ENCODE results near the gene C1QTNF9B. TPM values are rescaled to one million over a fixed set of nuclear protein-coding genes. Genes with fewer than 3 reads are reported as not detected.
"Not testable (repeated sequence)": the region's sequence is repeated elsewhere in the genome, so short reads cannot be mapped to it uniquely, and the experiment has no call there.

Gene C1QTNF9B
- polyA plus RNA-seq, 2 of the 4 experiments (the other 2 are of a cell fraction) = not detected

DNA sequence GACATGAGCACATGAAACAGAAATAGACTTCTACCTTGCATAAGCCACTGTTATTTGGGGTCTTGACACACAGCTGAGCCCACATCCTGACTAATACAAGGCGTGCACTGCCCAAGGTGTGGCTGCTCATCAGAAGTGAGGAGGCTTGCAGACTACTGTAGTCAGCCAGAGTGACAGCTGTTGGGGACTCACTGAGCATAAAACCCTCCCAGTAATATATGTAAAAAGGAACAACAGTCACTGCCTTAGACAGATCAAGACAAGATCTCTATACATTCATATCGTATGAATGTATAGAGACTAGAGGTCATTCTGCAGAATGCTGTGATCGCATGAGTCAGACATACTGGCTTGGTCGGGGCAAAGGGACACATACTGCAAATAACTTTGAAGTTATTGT lies 4.1 kb upstream of the C1QTNF9B start:
- no peak overlapping the region for H3K4me3 ChIP-seq
- ChIA-PET CTCF (no interaction called here), POLR2A (no interaction called here)
- H3K9me3 ChIP-seq = no peaks in the 10 kb centered on the region
- H3K27ac ChIP-seq = no peak overlapping the region
- no peaks in the 10 kb centered on the region for H3K4me1 ChIP-seq
- WGBS (ENCODE audit: missing lambda C conversion rate) = 41% methylated on average over 4 of the region's 4 CpGs
- no peak overlapping the region for H3K4me2 ChIP-seq
- DNase-seq (ENCODE audit: low read depth in 1 of 2, low spot score in 1 of 2) = no peak
- TF ChIP-seq PHF8 (IDR thresholded peaks at IDR 0.05; ENCODE audit: borderline replicate concordance, low read depth) = no peak
- TF ChIP-seq MYC (IDR thresholded peaks at IDR 0.05; ENCODE audit: borderline replicate concordance, low read length) = no peak
- TF ChIP-seq, protein P1, sequence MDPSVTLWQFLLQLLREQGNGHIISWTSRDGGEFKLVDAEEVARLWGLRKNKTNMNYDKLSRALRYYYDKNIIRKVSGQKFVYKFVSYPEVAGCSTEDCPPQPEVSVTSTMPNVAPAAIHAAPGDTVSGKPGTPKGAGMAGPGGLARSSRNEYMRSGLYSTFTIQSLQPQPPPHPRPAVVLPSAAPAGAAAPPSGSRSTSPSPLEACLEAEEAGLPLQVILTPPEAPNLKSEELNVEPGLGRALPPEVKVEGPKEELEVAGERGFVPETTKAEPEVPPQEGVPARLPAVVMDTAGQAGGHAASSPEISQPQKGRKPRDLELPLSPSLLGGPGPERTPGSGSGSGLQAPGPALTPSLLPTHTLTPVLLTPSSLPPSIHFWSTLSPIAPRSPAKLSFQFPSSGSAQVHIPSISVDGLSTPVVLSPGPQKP (IDR thresholded peaks at IDR 0.05; ENCODE audit: low read depth, low read length) = no peak
- no peak for TF ChIP-seq TP53 (CRISPR knock-in tag; IDR thresholded peaks at IDR 0.05)
- no peak for ATAC-seq
- FAIRE-seq = no peak

DNA sequence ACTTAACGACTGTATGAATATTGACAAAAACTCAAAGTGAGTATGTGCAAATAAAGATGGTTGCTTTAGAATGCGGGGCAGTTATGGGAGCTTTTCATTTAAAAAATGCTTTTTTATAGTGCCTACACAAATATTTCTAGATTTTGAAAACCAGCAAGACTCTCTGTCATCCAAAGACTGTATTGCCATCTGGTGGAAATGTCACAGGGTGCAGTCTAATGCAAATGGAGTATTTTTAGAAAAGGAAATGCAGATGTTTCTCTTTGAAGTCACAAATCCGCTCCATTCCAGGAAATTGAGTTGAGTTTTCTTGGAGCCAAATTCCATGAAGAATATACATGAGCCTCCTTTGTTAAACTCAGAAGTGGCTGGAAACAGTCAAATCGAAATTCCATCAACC lies 2.3 kb upstream of the C1QTNF9B start:
- DNase-seq (ENCODE audit: low read depth in 1 of 2, low spot score in 1 of 2) (peak in 1 of 2 experiments; percentile 4), ATAC-seq (peak in 1 of 2 experiments; percentile 48; a peak in 1 of 6 replicates), FAIRE-seq (no peak)
- Histone ChIP-seq H3K27ac (no peak overlapping the region), H3K9me3 (no peaks in the 10 kb centered on the region), H3K4me3 (no peak overlapping the region), H3K4me2 (no peak overlapping the region), H3K4me1 (no peaks in the 10 kb centered on the region)
- ChIA-PET POLR2A (no interaction called here), CTCF (interaction anchor here (0.6 to 2.4 kb wide), 7 partner anchors 10 to 467 kb away, joined by 3 to 10 read pairs (median 5); partner anchors contain the start of genes MIPEP and SACS)
- 23% methylated on average over 4 of the region's 4 CpGs for WGBS (ENCODE audit: missing lambda C conversion rate)
- no peak for TF ChIP-seq KDM1A (IDR thresholded peaks at IDR 0.05; ENCODE audit: low read depth)
- no peak for TF ChIP-seq RNF2 (IDR thresholded peaks at IDR 0.05; ENCODE audit: borderline replicate concordance, low read depth)
- TF ChIP-seq PHF8 (IDR thresholded peaks at IDR 0.05; ENCODE audit: borderline replicate concordance, low read depth) = no peak
- no peak for TF ChIP-seq POLR2A (IDR thresholded peaks at IDR 0.05; ENCODE audit: low read length)
- TF ChIP-seq, protein P2, sequence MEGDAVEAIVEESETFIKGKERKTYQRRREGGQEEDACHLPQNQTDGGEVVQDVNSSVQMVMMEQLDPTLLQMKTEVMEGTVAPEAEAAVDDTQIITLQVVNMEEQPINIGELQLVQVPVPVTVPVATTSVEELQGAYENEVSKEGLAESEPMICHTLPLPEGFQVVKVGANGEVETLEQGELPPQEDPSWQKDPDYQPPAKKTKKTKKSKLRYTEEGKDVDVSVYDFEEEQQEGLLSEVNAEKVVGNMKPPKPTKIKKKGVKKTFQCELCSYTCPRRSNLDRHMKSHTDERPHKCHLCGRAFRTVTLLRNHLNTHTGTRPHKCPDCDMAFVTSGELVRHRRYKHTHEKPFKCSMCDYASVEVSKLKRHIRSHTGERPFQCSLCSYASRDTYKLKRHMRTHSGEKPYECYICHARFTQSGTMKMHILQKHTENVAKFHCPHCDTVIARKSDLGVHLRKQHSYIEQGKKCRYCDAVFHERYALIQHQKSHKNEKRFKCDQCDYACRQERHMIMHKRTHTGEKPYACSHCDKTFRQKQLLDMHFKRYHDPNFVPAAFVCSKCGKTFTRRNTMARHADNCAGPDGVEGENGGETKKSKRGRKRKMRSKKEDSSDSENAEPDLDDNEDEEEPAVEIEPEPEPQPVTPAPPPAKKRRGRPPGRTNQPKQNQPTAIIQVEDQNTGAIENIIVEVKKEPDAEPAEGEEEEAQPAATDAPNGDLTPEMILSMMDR (IDR thresholded peaks at IDR 0.05) = peak; percentile 43
- TF ChIP-seq RAD21 (conservative IDR thresholded peaks at IDR 0.05 in 1 of 2, IDR thresholded peaks at IDR 0.05 in 1 of 2) = peak; percentile 40 to 42; a peak in 3 of 5 replicates
- no peak for TF ChIP-seq HOXB13 (CRISPR knock-in tag; IDR thresholded peaks at IDR 0.05; ENCODE audit: low read depth)
- TF ChIP-seq, protein P3, sequence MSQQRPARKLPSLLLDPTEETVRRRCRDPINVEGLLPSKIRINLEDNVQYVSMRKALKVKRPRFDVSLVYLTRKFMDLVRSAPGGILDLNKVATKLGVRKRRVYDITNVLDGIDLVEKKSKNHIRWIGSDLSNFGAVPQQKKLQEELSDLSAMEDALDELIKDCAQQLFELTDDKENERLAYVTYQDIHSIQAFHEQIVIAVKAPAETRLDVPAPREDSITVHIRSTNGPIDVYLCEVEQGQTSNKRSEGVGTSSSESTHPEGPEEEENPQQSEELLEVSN (IDR thresholded peaks at IDR 0.05; ENCODE audit: borderline replicate concordance, low read depth) = no peak
- no peak for TF ChIP-seq ZFP36 (IDR thresholded peaks at IDR 0.05; ENCODE audit: borderline replicate concordance, partially characterized antibody)
- TF ChIP-seq SMC3 (IDR thresholded peaks at IDR 0.05) = peak; percentile 30; the same call in 2 of the 3 replicates
- TF ChIP-seq CHD2 (IDR thresholded peaks at IDR 0.05; ENCODE audit: low read length, partially characterized antibody) = no peak
- TF ChIP-seq RARB (CRISPR knock-in tag; IDR thresholded peaks at IDR 0.05) = no peak
- no peak for TF ChIP-seq ZNF302 (CRISPR knock-in tag; IDR thresholded peaks at IDR 0.05)
- TF ChIP-seq, protein P4, sequence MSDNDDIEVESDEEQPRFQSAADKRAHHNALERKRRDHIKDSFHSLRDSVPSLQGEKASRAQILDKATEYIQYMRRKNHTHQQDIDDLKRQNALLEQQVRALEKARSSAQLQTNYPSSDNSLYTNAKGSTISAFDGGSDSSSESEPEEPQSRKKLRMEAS (IDR thresholded peaks at IDR 0.05) = no peak
- TF ChIP-seq HEYL (CRISPR knock-in tag; IDR thresholded peaks at IDR 0.05) = no peak

DNA sequence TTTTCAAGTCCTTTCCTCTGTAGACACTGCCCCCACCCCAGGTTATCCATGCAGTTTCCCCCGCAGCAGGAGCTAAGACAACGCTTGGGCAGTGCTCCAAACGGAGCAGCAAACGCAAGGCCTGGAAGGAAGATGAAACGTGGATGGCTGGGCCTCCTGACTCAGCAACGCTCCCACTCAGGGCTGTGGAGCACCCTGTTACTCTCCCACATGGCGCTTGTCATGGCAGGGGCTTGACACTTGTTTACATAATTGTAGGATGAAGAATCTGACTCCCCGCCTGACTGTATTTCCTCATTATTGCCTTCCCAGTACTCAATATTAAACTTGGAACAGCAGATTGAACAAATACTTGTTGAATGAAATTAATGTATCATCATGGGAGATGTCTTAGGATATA lies 799 bp upstream of the C1QTNF9B start:
- H3K4me3 ChIP-seq = no peak overlapping the region
- FAIRE-seq = no peak
- H3K4me2 ChIP-seq = no peak overlapping the region
- no peaks in the 10 kb centered on the region for H3K4me1 ChIP-seq
- no peak for ATAC-seq
- CTCF ChIA-PET = interaction anchor here (0.6 to 2.4 kb wide), 5 partner anchors 8 to 431 kb away, joined by 3 to 10 read pairs (median 3); partner anchors contain the start of gene MIPEP
- no peak for TF ChIP-seq HOXA7 (CRISPR knock-in tag; IDR thresholded peaks at IDR 0.05)
- WGBS (ENCODE audit: missing lambda C conversion rate) = 86% methylated on average over 6 of the region's 8 CpGs
- no peak overlapping the region for H3K27ac ChIP-seq
- DNase-seq (ENCODE audit: low read depth in 1 of 2, low spot score in 1 of 2) = no peak
- POLR2A ChIA-PET = no interaction called here
- H3K9me3 ChIP-seq = no peaks in the 10 kb centered on the region

DNA sequence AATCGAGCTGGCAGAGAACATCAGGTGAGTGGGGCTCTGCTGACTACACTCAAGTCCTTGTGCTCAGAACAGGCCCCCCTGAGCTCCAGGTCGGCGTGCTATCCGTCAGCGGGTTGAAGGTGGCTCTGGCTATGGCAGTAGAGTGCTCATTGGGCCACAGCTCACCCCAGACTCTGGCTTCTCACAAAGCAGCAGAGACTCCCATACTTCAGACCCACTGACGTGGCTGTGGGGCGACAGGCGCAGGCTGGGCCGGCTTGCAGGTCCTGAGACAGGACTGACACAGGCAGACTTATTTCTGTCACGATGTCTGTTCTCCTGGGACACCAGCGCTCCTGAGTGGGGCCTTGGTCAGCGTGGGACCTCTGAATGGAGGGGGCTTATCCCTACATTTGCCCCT lies 2.6 kb downstream of the C1QTNF9B start:
- DNase-seq (ENCODE audit: low read depth in 1 of 2, low spot score in 1 of 2); CTCF ChIA-PET; ATAC-seq; POLR2A ChIA-PET; H3K9me3 ChIP-seq; H3K4me1 ChIP-seq; H3K4me2 ChIP-seq; FAIRE-seq; H3K27ac ChIP-seq; H3K4me3 ChIP-seq: not testable (repeated sequence)
- WGBS (ENCODE audit: missing lambda C conversion rate) = 46% methylated on average over 7 of the region's 12 CpGs

DNA sequence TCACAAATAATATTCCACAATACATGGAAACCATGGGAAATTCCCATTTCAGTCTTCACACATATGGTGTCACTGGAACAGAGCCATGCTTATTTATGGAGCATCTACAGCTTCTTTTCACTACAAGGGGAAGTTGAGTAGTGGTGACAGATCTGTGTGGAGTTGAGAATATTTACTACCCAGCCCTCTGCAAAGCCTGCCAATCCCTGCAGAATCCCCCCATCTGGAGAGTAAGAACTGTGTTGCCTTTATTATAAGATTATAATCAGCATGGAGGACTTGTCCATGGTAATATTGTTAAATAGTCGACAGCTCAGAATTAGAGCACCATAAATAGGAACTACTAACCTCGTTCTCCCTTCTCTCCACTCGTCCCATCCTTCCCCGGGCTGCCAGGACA lies 3.5 kb downstream of the C1QTNF9B start:
- DNase-seq (ENCODE audit: low read depth in 1 of 2, low spot score in 1 of 2); H3K27ac ChIP-seq; ATAC-seq; FAIRE-seq; H3K4me1 ChIP-seq; POLR2A ChIA-PET; CTCF ChIA-PET; H3K4me3 ChIP-seq; H3K4me2 ChIP-seq; H3K9me3 ChIP-seq: not testable (repeated sequence)
- WGBS (ENCODE audit: missing lambda C conversion rate) = 18% methylated on average over 4 of the region's 4 CpGs

Data from A549 (cell line).